GM19467 (cell line): ENCODE data around the gene SBF1.
"Not testable (repeated sequence)": the region's sequence is repeated elsewhere in the genome, so short reads cannot be mapped to it uniquely, and the experiment has no call there.

Experiments
- ATAC-seq: cut with Tn5 transposase; IDR thresholded peaks from one replicate; pipeline ENCODE4 v1.9.1; 2021; ENCODE audit warnings: mild to moderate bottlenecking, moderate library complexity; ENCODE audit not compliant: unreplicated experiment

Gene SBF1

DNA sequence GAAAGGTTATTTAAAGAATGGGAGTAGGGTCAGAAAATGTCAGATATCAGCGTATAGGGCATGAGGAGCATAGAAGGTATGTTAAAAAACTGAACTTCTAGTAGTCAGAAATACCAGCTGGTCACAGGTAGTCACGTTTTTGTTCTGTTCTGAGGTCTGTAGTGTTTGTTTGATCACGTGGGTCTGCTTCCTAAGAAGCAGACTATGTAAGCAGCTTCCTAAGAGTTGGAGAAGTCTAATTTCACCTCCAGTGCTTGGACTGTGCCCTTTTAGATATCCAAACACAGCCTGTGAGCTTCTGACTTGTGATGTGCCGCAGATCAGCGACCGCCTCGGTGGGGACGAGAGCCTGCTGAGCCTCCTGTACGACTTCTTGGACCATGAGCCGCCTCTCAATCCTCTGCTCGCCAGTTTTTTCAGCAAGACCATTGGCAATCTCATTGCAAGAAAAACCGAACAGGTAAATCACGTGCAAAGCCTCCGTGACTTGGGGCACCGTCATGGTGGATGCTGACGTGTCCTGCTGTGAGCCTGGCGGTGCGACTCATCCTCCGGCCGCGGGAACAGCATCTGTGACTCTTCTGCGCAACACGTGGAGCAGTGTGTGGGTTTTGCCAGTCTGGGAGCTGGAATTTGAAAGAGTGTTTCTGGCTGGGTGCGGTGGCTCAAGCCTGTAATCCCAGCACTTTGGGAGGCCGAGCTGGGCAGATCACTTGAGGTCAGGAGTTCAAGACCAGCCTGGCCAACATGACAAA lies 68.2 kb downstream of the SBF1 start:
- ATAC-seq: no peak

DNA sequence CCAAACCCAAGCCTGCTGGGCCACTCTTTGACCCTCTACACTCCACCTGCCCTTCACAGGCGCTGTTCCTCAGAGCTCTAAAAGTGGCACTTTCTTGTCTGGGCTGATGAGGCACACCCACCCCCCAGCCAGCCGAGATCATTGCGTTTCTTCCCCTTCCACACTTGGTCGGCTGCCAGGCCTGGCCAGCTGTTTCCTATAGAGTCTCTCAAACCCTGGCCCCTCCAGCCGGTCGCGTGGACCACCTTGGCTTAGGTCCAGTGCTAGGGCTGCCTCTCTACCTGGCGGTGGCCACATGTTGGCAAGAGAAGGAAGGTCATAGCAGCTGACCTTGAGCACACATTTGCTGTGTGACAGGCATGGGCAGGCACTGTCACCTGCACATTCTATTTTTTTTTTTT lies 71.1 kb downstream of the SBF1 start:
- ATAC-seq: no peak

DNA sequence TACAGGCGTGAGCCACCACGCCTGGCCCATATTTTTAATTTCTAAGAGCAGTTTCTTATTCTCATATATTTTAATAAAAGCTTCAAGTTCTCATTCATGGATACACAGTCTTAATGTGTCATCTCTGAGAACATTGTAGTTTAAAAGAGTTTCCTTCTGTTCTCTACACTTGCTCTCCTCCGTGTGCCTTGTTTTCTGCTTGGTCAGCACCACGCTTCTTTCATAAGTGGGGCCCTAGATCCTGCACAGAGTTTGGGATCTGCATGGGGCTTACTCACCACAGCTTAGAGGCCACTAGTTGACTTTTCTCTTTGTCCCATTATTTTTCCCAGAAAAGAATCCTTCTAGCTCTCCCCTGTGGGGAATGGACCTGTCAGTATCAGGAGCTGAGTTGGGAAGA lies 72.9 kb downstream of the SBF1 start:
- no peak for ATAC-seq

DNA sequence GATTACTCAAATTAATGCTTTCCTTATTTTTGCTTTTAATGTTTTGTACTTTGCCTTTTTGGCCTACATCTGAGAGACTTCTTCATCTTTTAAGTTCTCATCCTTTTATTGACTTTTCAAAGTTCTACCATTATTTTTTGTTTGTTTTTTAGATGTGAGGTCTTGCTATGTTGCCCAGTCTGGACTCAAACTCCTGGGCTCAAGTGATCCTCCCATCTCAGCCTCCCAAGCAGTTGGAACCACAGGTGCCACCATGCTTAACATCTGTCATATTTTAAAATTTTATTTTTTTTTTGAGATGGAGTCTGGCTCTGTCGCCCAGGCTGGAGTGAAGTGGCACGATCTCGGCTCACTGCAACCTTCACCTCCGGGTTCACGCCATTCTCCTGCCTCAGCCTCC lies 73.9 kb downstream of the SBF1 start:
- ATAC-seq: no peak

DNA sequence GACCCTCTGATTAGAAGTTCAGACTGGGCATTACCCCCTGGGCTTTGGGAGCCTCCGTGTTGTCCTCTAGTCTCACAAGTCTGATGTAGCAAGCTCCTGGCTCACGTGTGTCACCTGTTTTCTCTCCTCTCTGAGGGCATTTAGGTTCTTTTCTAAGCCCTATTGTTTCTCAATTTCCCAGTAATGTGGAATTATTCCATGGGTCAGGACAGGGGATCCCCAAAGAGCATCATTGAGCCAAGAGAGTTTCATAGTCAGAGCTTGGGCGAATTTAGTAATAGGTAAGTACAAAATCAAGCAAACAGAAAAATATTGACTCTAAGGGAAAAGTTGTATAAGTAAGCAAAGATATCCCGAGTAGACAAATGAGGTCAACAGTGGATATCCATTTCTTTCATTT lies 74.4 kb downstream of the SBF1 start:
- no peak for ATAC-seq

DNA sequence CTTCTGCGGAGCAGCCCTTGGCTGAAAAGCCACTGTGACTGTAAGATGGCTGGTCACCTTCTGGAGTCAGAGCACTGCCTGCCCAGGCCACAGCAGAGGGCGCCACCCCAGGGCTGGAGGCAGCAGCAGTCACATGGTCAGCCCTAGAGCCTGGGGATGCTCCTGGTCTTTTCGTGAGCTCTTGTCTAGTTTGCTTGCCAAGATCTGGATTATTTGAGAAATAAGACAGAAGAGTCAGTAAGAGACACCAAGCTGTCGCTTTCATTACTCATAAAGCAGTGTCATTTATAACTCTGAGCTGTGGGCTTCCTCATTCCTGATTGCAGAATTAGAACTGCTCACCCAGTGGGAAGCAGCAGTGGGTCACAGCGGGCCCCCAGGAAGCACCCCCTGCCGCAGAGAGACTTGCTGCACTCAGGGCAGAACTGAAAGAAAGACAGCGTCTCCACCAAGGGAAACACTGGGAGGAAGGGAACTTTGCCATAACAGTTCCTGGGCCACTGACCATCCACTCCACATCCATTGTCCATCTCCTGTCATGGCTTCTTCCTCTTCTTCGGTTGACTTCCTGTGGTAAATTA lies 75.0 kb downstream of the SBF1 start:
- no peak for ATAC-seq

DNA sequence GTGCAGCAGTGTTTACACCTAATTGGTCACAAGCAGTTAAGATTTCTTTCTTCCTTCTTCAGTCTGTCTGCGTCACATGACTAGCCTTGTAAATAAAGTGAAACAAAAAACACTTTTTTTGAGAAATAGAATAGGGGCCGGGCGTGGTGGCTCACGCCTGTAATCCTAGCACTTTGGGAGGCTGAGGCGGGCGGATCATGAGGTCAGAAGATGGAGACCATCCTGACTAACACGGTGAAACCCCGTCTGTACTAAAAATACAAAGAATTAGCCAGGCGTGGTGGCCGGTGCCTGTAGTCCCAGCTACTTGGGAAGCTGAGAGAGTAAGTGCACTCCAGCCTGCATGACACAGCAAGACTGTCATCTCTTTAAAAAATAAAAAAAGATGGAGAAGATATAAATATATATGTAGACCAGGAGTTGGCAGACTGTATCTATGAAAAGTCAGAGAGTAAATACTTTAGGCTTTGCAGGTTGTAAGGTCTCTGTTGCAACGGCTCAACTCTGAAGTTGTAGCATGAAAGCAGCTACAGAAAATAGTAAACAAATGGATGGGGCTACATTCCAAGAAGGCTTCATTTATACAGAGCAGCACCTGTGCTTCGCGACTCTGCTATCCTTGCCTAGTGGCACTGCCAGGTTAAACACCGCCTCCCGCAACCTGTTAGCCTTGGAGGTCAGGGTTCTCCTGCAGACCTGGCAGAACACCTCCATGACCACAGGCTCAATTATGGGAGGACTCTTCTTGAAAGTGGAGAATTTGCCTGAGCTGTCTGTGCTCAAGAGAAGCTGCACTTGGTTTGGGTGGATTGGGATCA lies 75.8 kb downstream of the SBF1 start:
- ATAC-seq: no peak

DNA sequence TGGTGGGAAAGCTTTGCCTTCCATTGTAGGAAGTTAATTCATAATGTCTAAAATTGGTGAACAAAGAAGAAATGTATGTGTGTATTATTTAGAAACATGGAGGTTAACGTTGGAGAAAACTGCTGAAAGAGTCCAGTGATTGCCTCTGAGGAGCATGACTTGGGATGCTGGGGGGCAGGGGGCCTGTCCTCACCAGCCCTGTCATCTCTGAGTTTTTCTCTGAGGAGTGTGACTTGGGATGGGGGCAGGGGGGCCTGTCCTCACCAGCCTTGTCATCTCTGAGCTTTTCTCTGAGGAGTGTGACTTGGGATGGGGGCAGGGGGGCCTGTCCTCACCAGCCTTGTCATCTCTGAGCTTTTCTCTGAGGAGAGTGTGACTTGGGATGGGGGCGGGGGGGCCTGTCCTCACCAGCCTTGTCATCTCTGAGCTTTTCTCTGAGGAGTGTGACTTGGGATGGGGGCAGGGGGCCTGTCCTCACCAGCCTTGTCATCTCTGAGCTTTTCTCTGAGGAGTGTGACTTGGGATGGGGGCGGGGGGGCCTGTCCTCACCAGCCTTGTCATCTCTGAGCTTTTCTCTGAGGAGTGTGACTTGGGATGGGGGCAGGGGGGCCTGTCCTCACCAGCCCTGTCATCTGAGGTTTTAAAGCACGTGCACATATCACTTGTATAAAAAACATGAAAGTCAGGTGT lies 77.3 kb downstream of the SBF1 start:
- not testable (repeated sequence) for ATAC-seq

DNA sequence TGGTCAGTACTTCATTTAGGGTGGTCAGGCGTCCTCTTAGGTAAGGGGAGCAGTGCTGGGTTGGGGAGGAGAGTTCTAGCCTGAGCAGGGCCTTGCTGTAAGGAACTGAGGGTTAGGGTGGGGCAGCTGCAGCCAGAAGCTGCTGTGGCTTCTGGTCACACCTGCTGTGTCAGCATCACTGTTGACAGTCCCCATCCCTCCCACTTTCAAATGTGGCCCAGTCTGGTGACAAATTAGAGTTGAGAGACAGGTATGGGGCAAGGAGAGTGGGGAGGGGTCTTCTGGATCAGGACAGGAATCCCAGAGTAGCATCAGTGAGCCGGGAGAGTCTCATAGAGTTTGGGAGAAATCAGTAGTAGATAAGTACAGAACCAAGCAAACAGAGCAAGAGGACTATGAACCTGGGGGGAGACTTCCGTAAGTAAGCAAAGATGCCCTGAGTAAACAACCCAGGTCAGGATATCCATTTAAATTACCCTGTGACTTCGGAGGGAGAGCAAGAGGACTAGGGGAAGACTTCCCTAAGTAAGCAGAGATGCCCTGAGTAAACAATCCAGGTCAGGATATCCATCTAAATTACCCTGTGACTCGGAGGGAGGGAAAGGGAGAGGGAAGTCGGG lies 78.0 kb downstream of the SBF1 start:
- no peak for ATAC-seq
